Glutamatergic neuron (in vitro differentiated cells): ENCODE measurements around the gene TMEM253. TPM values are rescaled to one million over a fixed set of nuclear protein-coding genes. Genes with fewer than 3 reads are reported as not detected.

Experiments used
- DNase-seq: peaks from one replicate; pipeline ENCODE4 v3.0.0; 2022
- H3K27ac Mint-ChIP-seq: one replicate; pipeline ENCODE4 v1.8.0; 2020; ENCODE audit warnings: mild to moderate bottlenecking, mixed read lengths, inconsistent platforms; ENCODE audit not compliant: unreplicated experiment
- H3K27me3 Mint-ChIP-seq: one replicate; pipeline ENCODE4 v1.8.0; 2020; ENCODE audit warnings: mild to moderate bottlenecking, moderate library complexity, mixed read lengths, inconsistent platforms; ENCODE audit not compliant: unreplicated experiment
- H3K36me3 Mint-ChIP-seq: one replicate; pipeline ENCODE4 v1.8.0; 2020; ENCODE audit warnings: mild to moderate bottlenecking, mixed read lengths, inconsistent platforms; ENCODE audit not compliant: unreplicated experiment
- H3K4me1 Mint-ChIP-seq: one replicate; pipeline ENCODE4 v1.8.0; 2020; ENCODE audit warnings: mild to moderate bottlenecking, low read depth, mixed read lengths, inconsistent platforms; ENCODE audit not compliant: unreplicated experiment
- H3K4me3 Mint-ChIP-seq: one replicate; pipeline ENCODE4 v1.8.0; 2020; ENCODE audit warnings: mild to moderate bottlenecking, mixed read lengths, inconsistent platforms; ENCODE audit not compliant: unreplicated experiment
- H3K9me3 Mint-ChIP-seq: one replicate; pipeline ENCODE4 v1.8.0; 2020; ENCODE audit warnings: mild to moderate bottlenecking, moderate library complexity, mixed read lengths, inconsistent platforms; ENCODE audit not compliant: unreplicated experiment
- total RNA-seq: library from RNA; stranded (reverse); fragmentation: NEBNext Ultra II Directional; extraction: Animal tissue kit (Norgen Biotek cat#: 25700); gene quantifications from one replicate; pipeline ENCODE4 v1.2.1, GENCODE V29; 2021; ENCODE audit not compliant: unreplicated experiment
- TF ChIP-seq, protein P1 (sequence below): fragments of 200-600 bp; sonication (generic); IDR thresholded peaks from one replicate; pipeline ENCODE4 v1.5.0; 2021; ENCODE audit not compliant: partially characterized antibody, unreplicated experiment

TMEM253 gene
- total RNA-seq, 1 donor from 2014 or later: 0.64 TPM

DNA sequence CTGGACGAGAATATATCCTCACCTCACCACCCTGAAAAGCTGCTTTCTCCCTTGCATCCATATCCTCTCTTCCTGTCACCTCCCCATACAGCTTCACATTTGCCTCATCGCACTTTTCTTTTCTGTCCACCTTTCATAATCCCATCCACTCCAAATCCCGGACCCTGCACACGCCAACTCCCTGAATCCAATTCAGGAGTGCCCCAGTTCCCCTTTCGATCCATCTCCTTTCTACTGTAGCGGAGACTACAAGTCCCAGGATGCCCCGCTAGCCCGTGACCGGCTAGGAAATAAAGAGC lies 2.5 kb downstream of the TMEM253 start:
- Mint-ChIP-seq H3K9me3 (peaks cover 13% of the 10 kb centered on the region), H3K27ac (peak overlapping the region; percentile 89), H3K36me3 (peaks cover 3% of the 10 kb centered on the region), H3K4me3 (peak overlapping the region; percentile 98), H3K27me3 (peaks cover 13% of the 10 kb centered on the region), H3K4me1 (peaks cover 43% of the 10 kb centered on the region)
- no peak for DNase-seq
- TF ChIP-seq, protein P1, sequence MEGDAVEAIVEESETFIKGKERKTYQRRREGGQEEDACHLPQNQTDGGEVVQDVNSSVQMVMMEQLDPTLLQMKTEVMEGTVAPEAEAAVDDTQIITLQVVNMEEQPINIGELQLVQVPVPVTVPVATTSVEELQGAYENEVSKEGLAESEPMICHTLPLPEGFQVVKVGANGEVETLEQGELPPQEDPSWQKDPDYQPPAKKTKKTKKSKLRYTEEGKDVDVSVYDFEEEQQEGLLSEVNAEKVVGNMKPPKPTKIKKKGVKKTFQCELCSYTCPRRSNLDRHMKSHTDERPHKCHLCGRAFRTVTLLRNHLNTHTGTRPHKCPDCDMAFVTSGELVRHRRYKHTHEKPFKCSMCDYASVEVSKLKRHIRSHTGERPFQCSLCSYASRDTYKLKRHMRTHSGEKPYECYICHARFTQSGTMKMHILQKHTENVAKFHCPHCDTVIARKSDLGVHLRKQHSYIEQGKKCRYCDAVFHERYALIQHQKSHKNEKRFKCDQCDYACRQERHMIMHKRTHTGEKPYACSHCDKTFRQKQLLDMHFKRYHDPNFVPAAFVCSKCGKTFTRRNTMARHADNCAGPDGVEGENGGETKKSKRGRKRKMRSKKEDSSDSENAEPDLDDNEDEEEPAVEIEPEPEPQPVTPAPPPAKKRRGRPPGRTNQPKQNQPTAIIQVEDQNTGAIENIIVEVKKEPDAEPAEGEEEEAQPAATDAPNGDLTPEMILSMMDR: no peak

DNA sequence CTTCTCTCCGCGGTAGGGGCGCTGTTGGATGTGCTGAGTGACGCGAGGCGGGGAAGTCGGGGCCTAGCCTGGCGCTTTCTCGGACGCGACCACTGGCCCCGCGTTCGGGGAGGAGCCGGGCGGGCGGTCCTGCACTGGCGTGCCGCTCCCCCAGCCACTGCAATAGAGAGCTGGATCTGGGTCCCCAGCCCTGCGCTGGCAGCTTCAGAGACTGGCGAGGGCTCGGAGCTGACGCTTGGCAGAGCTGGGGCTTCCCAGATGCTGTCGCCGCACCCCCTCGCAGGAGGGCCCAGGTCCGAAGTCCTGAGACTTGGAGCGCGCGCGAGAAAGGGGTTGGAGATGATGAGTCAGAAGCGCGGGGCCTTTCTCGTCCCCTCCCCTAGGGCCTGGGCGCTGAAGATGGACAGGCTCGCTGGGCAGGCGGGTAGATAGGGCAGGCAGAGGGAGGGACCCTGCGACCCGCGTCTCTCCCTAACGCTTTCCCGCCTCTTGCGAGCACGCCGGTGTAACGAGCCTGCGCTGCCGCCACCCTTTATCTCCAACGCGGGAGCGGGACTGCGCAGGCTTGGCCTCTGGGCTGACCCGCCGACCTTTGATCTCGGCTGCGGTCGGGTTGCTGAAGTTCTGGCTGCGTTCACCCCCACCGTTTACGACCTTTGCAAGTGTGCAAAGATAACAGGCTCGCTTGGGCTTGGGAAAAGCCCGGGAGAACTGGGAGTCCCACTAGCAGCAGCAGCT lies 3.0 kb downstream of the TMEM253 start:
- Mint-ChIP-seq H3K27me3 (peaks cover 8% of the 10 kb centered on the region), H3K4me3 (peak overlapping the region; percentile 98), H3K9me3 (peaks cover 10% of the 10 kb centered on the region), H3K27ac (peak overlapping the region; percentile 89), H3K4me1 (peaks cover 42% of the 10 kb centered on the region), H3K36me3 (peaks cover 2% of the 10 kb centered on the region)
- DNase-seq: peak; percentile 95
- TF ChIP-seq, protein P1: peak; percentile 64

GRCh38 chr14:21104448-21105060 lies 3.7 kb downstream of the TMEM253 start:
- Mint-ChIP-seq H3K4me1 (peaks cover 35% of the 10 kb centered on the region), H3K9me3 (peaks cover 5% of the 10 kb centered on the region)

DNA sequence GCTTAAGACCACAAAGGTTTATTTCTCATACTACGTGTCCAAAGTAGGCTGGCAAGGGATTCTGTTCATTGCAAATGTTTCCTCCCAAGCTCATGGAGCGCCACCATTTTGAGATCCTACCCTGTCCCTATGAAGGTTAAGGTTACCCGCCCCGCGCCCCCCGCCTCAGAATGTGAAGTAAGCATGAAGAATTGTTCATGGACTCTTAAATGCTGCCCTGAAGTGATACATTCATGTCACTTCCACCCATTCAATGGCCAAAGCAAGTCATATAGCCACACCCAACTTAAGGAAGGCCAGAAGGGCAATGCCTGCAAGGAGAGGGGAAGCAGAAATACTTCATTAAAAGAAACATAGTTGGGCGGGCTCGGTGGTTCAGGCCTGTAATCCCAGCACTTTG lies 4.2 kb downstream of the TMEM253 start:
- Mint-ChIP-seq H3K4me3 (peak overlapping the region; percentile 98), H3K27ac (peak overlapping the region; percentile 89), H3K9me3 (peaks cover 5% of the 10 kb centered on the region), H3K27me3 (peaks cover 2% of the 10 kb centered on the region), H3K36me3 (no peaks in the 10 kb centered on the region), H3K4me1 (peaks cover 32% of the 10 kb centered on the region)
- no peak for DNase-seq
- TF ChIP-seq, protein P1: no peak

More at GRCh38 chr14:21104448-21105060, 3.7 kb downstream of the TMEM253 start:
- H3K36me3 Mint-ChIP-seq: no peaks in the 10 kb centered on the region
- TF ChIP-seq, protein P1: peak; percentile 27
- peaks cover 2% of the 10 kb centered on the region for H3K27me3 Mint-ChIP-seq
- H3K4me3 Mint-ChIP-seq: peak overlapping the region; percentile 98
- peak overlapping the region; percentile 89 for H3K27ac Mint-ChIP-seq
- DNase-seq: peak; percentile 82

DNA sequence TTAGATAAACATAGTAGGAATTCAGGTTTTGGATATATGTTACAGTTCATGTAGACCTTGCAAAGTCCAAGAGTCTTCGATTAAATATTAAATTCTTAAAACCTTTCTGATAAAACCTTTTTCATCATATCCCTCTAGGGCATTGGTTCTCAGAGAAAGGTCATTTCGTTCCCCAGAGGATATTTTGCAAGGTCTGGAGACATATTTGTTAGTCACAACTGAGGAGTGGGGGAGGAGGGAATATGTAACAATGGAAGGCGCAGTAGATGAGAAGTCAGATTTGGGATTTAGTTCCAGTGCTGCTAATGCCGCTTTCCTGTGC lies 5.3 kb downstream of the TMEM253 start:
- H3K27me3 Mint-ChIP-seq: peaks cover 2% of the 10 kb centered on the region
- DNase-seq: no peak
- peak overlapping the region; percentile 72 for H3K4me3 Mint-ChIP-seq
- H3K4me1 Mint-ChIP-seq: peaks cover 30% of the 10 kb centered on the region
- peak overlapping the region; percentile 95 for H3K27ac Mint-ChIP-seq
- H3K9me3 Mint-ChIP-seq: peaks cover 5% of the 10 kb centered on the region
- no peaks in the 10 kb centered on the region for H3K36me3 Mint-ChIP-seq
- TF ChIP-seq, protein P1: no peak
